HG03064 (cell line): ENCODE measurements around the gene SCTR.

ENCODE experiments used
- ATAC-seq: cut with Tn5 transposase; IDR thresholded peaks from one replicate; pipeline ENCODE4 v1.9.1; 2021; ENCODE audit warnings: low read depth; ENCODE audit not compliant: unreplicated experiment

The SCTR gene

DNA sequence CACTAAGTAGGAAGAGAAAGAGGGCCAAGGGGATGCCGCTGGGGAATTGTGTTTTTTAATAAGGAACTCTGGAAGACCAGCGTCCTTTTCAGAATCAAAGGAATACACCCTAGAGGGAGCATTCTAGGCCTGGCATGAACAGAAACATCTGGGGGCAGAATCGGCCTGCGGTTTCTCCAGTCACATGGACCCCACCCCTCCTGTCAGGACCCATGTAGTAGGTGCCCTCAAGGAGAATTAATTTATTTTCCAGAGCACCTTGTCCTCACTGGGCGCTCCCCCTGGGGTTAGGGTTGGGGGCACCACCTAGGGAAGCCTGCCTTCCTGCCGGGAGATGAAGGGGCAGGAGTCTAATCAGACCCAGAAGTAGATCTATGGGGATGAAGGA lies 48.4 kb downstream of the SCTR start:
- ATAC-seq = no peak

DNA sequence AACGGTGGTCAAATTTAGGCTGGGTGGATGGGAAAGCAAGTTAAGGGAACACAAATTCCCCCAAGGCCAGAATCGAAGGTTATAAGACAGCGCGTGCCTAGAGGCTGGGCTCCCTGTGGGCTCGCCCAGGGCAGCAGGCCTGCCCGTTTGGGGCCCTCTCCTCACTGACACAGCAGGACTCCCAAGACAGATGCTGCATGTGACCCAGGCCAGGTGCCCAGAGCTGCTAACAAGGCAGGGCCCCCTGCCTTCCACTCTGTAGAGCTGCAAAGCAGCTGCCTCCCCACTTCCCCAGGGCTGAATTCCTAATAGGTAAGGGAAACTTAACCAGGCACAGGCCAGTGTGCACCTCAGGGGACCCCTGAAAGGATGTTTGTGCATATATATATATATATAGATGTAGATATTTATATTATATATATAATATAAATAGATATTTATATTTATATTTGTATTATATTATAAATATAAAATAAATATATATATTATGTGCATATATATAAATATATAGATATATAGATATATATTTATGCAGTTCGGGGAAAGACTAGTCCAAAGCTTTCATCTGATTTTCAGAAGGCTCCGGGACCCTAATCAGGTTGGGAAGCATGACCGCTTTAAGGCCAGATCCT lies 48.9 kb downstream of the SCTR start:
- no peak for ATAC-seq

DNA sequence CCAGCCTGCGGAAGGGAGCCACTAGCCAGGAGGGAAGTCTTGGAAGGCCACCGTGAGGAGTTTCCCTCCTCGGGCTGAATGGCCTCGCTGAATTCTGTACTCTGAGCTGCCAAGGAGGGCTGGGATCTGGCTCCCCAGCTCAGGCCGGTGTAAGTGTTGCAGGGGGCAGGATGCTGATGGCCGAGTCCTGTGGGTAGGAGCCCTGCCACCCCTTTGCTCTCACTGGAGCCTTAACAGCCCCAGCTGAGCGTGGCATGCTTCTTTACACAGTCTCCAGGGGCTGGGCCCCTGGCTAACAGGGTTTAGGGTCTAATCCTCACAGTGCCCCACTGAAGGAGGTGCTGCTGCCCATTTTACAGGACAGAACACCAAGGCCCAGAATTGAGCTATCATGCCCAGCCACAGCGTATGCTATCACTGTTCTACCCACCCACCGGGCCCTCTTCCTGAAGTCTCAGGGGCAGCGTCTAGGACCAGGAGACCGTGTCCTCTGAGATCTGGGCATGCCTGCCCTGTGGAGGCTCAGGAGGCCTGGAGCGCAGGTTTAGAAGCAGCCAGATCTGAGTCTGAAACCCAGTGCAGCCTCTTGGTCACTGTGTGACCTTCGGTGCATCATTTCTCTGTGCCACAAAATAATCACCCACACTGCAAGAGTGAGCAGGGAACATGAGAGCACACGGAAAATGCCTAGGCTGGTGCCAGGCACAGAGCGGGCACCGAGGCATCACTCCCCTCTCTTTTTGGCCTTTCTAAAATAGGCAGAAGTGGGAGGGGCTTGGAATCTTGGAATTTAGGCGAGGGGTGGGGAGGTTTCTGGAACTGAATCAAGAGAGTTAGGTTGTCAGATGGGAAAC lies 49.7 kb downstream of the SCTR start:
- ATAC-seq = no peak

DNA sequence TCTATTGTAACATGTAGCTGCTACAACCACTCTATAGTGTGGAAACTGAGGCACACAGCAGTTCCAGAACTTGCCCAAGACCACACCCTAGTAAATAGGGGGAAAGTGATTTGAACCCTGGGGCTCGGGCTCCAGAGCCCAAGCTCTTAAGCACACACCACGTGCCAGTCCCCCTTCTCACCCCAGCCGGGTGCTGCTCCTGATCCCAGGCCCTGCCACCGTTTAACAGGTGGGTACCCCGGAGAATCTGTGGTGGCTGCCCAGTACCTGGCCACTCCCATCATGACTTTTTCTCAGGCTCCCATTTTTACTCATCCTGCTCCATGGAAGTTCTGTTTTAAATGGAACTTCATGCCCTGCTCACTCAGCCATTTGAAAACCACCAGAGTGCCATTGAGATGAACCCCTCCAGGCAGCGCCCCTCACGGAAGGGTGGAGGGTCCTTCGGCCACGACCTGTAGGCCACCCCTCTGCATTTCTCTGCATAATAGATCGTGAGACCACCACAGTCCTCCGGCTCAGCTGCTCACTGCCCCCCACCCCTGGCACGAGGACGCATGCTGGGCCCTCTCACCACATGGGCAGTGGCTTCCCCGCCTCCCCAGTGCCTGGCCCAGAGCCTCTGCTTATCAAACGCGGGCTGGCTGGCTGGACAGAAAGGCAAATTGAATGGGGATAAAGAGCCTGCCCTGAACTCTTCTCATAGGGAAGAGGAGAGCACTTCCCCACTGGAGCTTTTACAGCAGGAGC lies 50.5 kb downstream of the SCTR start:
- ATAC-seq = no peak

DNA sequence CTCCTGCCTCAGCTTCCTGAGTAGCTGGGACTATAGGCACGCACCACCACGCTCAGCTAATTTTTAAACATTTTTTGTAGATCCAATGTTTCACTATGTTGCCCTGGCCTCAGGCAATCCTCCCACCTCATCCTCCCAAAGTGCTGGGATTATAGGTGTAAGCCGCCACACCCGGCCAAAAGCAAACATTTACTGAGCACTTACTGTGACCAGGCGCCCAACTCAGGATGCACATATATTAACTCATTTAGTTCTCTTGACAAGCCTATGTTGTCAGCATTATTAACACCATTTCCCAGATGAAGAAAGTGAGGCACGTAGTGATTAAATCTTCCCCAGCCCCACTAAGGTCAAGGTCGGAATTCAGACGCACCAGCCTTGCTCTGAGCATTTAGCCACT lies 51.5 kb downstream of the SCTR start:
- ATAC-seq = no peak

DNA sequence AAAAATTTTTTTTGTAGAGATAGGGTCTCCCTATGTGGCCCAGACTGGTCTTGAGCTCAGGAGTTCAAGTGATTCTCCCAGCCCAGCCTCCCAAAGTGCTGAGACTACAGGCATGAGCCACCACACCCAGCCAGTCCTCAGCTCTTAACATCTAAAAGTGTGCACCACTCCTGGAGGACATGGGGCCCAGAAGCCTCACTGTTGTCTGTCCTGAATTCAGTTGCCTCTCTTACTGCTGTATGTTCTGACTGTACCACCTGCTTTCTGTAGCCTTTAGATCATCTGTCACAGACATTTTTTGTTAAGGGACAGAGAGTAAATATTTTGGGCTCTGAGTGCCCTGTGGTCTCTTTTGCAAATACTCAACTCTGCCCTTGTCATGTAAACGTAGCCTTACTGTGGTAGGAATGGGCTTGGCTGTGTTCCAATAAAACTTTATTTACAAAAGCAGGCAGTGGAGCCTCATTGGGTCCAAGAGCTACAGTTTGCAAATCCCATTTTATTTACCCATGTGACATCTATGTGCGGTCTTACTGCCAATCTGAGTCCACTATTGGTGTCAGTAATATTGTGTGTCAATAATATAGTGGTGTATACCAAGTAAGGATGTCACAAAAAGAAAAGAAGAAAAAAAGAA lies 54.5 kb downstream of the SCTR start:
- ATAC-seq = no peak

DNA sequence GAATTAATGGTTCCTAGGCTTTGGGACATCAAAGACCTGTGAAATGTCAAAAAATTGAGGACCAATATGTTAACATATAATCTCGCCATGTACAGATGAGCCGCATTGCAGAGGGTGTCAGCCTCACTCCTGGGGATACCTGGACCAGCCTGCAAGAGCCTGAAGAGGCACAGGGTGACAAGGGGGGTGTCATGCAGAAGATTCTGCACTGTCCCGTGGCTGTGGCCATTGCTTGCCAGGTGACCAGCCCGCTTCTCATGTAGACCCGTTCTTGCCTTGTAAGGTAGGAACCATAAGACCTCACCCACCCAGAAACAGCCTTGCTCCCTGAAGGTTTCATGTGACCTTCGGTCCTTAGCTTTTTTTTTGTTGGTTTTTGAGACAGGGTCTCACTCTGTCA lies 55.2 kb downstream of the SCTR start:
- no peak for ATAC-seq

DNA sequence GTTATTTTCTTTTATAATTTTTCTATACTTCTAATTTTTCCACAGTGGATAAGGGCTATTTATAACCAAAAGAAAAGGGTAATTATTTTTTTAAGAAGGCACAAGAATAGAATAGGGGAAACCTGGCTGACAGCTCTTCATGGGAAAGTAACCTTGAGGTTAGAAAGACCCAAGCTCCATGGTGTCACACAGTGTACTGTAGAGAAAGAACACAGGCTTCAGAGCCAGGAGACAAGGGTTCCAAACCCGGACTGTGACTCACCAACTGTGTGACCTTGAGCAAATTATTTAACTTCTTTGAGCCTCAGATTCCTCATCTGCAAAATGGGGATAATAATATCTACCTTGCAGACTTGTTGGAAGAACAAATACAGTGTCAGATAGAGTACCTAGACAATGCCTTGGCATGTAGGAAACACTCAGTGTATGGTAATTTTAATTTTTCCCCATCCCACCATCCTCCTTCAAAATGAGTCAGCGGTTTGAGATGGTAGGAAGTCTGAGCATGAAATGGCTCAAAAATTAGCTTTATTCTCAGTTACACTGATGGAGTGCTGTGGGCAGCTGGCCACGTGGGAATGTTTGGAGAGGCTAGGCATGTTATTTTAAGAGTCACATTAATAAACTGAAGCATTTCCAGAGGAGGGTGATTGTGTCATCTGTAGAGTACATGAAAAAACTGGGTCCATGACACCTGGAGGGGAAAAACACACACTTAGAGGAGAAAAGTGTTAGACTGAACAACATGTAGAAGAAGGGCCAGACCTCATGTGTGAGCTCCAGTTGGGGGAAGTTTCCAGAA lies 55.9 kb downstream of the SCTR start:
- ATAC-seq = no peak

DNA sequence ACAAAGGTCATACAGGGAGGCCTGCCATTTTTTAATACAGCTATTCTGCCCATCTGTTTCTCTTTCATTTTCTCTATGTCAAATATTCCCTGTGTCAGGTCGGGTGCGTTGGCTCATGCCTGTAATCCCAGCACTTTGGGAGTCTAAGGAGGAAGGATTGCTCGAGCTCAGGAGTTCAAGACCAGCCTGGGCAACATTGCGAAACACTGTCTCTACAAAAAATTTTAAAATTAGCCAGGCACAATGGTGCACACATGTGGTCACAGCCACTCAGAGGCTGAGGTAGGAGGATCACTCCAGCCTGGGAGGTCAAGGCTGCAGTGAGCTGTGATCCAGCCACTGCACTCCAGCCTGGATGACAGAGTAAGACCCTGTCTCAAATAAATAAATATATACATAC lies 57.9 kb downstream of the SCTR start:
- ATAC-seq = no peak

DNA sequence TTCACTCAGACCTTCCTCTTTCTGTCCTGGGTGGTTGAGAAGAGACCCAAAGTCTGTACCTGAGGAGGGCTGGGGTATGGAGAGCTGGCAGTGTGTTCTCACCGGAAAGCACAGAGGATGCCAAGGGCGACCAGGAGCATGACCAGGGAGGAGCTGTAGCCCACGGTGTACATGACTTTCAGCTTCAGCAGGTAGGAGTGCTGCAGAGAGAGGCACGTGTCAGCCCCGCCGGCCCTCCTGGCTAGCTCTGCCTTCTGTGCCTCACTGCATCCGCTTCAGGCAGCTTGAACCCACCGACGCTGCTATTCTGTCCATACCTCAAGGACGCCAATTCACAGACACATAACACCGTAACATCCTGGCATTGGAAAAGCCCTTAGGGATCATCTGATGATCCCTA lies 58.6 kb downstream of the SCTR start:
- ATAC-seq = no peak

DNA sequence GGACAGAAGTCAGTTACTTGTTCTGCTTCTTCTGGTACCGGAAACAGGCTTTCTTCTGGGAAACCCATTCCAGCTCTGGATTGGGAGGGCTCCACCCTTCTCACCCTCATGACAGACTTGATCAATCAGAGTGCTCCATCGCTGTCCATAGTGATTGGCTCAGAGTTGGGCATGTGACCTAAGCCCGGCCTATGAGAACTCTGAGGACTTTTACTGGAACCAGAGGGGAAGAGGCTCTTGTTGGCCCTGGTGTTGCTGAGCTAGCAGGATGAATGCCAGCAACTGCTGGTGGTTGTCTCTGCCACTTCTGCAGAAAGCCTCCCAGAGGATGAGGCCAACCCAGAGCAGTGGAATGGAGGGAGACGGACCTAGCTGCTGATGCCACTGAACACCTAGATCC lies 59.3 kb downstream of the SCTR start:
- no peak for ATAC-seq

DNA sequence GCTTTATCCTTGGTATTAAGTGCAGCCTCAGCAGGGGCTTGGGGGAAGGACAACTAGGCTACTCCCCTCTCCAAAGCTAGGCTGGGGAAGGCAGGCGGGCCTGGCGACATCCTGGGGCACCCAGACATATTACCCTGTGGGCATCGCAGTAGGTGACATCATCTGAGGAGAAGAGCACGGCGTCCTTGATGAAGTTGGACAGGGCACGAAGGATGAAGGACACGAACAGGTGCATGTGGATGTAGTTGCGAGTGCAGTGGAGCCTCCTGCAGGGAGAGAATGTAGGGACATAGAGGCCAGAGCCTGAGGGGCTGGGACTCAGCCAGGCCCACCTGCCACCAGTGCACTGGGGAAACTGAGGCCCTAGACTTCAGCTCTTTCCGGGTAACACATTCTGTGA lies 60.3 kb downstream of the SCTR start:
- no peak for ATAC-seq

DNA sequence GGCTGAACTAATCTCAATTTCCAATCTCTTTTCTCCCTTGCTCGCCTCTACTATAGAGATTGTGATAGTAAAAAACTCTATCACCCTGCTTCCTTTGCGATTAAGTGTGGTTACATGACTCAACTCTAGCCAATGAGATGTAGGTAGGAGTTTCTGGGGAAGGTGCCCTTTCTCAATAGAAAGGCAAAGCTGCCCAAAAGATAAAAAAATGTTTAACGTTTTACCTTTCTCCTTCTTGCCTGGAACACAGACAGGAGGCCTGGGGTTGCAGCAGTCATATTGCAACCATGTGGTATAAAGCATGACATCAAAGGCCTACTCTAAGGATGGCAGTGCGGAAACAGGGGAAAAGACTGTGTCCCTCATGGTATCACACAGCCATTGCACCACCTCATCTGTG lies 61.1 kb downstream of the SCTR start:
- no peak for ATAC-seq

DNA sequence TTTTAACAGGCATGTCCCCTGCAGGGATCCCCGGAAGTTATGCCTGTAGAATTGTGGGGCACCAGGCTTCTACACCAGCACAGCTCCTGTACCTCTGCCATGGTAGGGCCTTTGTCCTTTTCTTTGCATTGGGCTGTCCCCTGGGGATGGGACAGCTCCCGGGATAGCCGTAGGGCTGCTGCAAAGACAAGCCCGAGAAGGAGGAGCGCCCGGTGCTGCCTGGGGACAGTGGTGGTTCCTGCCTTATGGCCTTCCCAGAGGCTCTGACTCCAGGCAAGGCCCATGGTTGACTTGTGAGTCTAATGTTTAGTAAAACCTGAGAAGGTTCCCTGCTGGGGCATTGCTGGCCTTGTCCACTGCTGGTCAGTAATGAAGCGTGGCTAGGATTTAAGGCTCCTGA lies 61.7 kb downstream of the SCTR start:
- no peak for ATAC-seq

DNA sequence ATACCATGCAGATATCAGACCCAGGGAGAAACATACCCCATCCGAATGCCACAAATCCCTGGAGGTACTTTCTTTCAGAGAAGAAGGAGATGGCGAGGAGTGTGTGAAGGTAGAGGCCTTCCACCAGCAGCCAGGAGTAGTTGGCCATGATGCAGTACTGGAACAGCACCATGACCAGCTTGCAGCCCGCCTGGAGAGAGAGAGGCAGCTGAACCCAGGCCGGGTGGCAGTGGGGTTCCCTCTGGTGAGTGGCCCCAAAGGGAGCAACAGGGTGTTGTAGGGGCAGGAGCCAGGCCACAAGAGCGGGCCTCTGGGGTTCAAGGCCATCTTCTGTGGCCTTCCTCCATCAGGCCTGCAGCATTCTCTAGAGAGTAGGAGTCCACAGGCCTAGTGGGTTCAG lies 62.5 kb downstream of the SCTR start:
- ATAC-seq = no peak

DNA sequence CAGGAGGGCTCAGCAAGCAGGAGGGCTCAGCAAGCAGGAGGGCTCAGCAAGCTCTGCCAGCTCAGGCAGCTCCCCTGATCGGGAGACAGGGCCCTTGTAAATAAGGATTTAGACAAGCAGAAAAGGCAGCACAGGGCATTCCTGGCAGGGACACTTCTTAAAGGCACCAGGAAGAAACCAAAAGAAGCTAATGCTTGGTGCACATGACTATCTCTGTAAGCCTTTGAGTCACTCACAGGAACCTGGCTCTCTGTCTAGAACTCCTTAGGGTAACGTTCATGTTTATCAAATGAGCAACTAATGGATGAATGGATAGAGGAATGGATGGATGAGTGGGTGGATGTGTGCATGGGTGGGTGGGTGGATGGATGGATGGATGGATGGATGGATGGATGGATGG lies 64.2 kb downstream of the SCTR start:
- no peak for ATAC-seq

DNA sequence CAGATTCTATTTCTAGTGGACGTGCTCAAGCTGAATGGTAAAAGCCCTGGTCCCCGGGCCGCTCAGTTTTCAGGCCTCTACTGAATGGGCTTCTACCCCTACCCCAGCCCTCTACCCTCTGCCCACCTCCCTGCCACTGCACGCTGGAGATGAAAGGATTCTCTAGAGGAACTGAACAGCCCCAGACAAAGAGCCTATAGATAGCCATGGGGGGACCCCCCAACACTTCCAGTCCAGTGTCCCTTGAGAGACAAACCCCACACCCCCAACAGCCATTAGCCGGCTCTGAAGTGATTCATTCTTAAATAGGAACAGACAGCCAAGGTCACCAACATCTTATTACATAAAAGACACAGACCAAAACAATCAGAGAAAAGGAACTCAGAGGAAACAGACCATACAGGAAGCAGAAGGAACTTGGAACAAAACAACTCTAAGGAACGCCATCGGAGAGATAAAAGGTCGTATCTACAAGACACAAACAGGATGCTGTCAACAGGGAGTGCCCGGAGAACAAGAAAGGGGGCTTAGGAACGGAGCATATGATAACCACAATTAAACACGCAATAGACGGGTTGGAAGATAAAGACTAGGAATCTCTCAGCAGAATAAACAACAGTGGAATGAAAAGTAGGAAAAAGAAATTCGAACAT lies 69.1 kb downstream of the SCTR start:
- no peak for ATAC-seq

DNA sequence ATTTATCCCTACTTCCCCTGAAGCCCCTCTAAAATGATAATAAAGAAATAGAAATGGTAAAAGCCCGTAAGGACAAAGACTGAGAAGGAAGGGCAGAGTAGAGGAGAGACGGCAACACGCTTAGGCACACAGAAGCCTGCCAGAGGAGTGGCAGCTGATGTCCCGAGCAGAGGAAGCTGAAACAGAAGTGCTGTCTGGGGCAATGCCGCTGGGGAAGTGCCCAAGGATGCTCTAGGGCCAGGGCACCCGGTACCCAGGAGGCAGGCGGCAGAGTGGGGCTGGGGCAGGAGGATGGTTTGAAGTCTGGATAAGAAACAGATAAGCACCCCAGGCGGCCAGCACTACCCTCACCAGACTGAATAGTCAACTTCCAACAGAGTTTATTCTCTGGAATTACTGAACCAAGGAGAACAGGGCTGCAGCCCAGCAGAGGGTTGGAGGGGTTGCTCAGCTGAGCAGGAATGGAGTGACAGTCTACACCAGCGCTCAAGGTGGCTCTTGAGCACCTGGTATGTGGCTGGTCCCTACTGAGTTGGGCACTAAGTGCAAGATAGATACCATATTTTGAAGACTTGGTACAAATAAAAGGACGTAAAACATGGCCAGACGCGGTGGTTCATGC lies 70.2 kb downstream of the SCTR start:
- no peak for ATAC-seq

DNA sequence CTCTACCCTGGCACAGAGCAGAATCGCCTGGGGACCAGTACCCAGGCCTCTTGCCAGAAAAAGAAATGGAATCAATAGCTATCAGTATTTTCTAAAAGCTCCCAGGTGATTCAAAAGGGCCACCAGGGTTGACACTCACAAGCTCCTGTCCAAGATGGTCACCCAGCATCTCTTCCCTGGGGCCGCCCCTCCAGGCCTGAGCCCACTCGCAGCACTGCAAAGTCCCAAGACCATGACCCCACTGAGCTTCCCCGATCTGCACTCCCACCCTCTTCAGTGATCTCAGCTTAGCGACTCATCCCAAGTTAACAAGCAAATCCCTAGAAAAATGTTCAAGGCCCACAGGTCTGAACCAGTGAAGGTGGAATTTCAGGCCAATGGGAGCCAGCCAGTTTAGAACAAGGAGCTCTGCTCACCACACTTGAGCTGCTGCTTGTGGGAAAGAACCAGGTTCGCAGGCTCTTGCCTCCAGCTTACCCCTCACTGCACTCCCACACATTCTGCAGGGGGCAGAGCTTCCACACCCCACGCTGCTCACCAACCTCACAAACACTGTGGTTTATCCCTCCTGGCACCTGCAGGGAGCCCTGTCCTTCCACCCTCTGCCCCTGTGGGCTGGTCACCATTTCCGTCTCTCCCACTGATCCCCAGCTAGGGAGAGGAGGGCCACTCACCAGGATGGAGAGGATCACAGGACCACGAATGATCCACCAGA lies 72.8 kb downstream of the SCTR start:
- ATAC-seq = no peak
